Caco-2 (cell line): ENCODE data around the gene POGZ. TPM values are rescaled to one million over a fixed set of nuclear protein-coding genes. Genes with fewer than 3 reads are reported as not detected.
A peak's percentile ranks its signal among the peaks of the same experiment; 100 is the strongest.

Source experiments
- BruUV-seq: library from RNA; stranded (reverse); fragments of 400-500 nt; replicated peaks from 2 replicates; lab custom pipeline; 2021; lab: Mats Ljungman, UMichigan
- CTCF ChIA-PET: fragments of 300-600 bp; sonication (Branson Sonifier 250); formaldehyde crosslinking; loops from one replicate; lab custom pipeline; 2022; ENCODE audit warnings: antibody characterized with exemption; lab: Charles Lee
- POLR2A ChIA-PET: fragments of 300-600 bp; sonication (Branson Sonifier 250); formaldehyde crosslinking; loops from one replicate; lab custom pipeline; 2022; ENCODE audit warnings: antibody characterized with exemption; lab: Charles Lee
- DNase-seq, 2 experiments: peaks; one replicate each; pipeline versions ENCODE4 v3.0.0 to v3.0.0-alpha.2; 2020 to 2022
- H3K27me3 ChIP-seq: replicated peaks from 2 replicates; pipeline ENCODE4 v1.6.0; 2011; ENCODE audit warnings: low read length; ENCODE audit not compliant: control insufficient read depth, insufficient read depth
- H3K36me3 ChIP-seq: 2 replicates; pipeline ENCODE4 v1.5.1; 2011; ENCODE audit warnings: low read length; ENCODE audit not compliant: control insufficient read depth, insufficient read depth
- H3K4me1 ChIP-seq: fragments of 250-450 bp; sonication (Bioruptor Pico); 2 replicates; pipeline ENCODE4 v1.5.1; 2020; ENCODE audit warnings: mild to moderate bottlenecking
- H3K4me3 ChIP-seq: 2 replicates; pipeline ENCODE4 v1.5.1; 2011; ENCODE audit warnings: low read depth, mild to moderate bottlenecking, control low read depth, low read length
- H3K9me3 ChIP-seq: fragments of 250-450 bp; sonication (Bioruptor Pico); 2 replicates; pipeline ENCODE4 v1.5.1; 2020; ENCODE audit warnings: mild to moderate bottlenecking, moderate library complexity
- H3K27ac Mint-ChIP-seq: one replicate; pipeline ENCODE4 v1.8.0; 2022; ENCODE audit warnings: mixed read lengths; ENCODE audit not compliant: unreplicated experiment
- H3K27me3 Mint-ChIP-seq: one replicate; pipeline ENCODE4 v1.8.0; 2022; ENCODE audit warnings: mixed read lengths; ENCODE audit not compliant: insufficient read depth, unreplicated experiment
- H3K36me3 Mint-ChIP-seq: one replicate; pipeline ENCODE4 v1.8.0; 2022; ENCODE audit warnings: mild to moderate bottlenecking, mixed read lengths; ENCODE audit not compliant: insufficient read depth, unreplicated experiment
- H3K4me1 Mint-ChIP-seq: one replicate; pipeline ENCODE4 v1.8.0; 2022; ENCODE audit warnings: low read depth, mixed read lengths; ENCODE audit not compliant: unreplicated experiment
- H3K4me3 Mint-ChIP-seq: one replicate; pipeline ENCODE4 v1.8.0; 2022; ENCODE audit warnings: mild to moderate bottlenecking, moderate library complexity, mixed read lengths; ENCODE audit not compliant: unreplicated experiment
- H3K9me3 Mint-ChIP-seq: one replicate; pipeline ENCODE4 v1.8.0; 2022; ENCODE audit warnings: mixed read lengths; ENCODE audit not compliant: unreplicated experiment
- CTCF ChIP-seq, 2 experiments: fragments of 200-600 bp in 1 of 2; IDR thresholded peaks; 1 replicate in 1 of 2; 2 replicates in 1 of 2; pipeline versions ENCODE4 v1.5.1 to v1.8.0; 2011 to 2022; ENCODE audit warnings: antibody characterized with exemption in 1 of 2, control low read depth in 1 of 2, inconsistent platforms in 1 of 2, low read depth in 1 of 2, low read length in 1 of 2, mild to moderate bottlenecking in 1 of 2, moderate library complexity in 1 of 2; ENCODE audit not compliant: insufficient read depth in 1 of 2, severe bottlenecking in 1 of 2, unreplicated experiment in 1 of 2
- intact Hi-C: fragments of 100-400 bp; cut with micrococcal nuclease; formaldehyde crosslinking; loops from one replicate; pipeline ENCODE4 v1.10.0; 2022; ENCODE audit not compliant: unreplicated experiment
- total RNA-seq: library from RNA; stranded (reverse); gene quantifications from 2 replicates; pipeline ENCODE4 v1.2.3, GENCODE V29; 2022

The POGZ gene
- total RNA-seq, 1 experiment from 2014 or later: 80.0 TPM

GRCh38 chr1:151416231-151416630 is 43.1 kb downstream of the POGZ start:
- ChIA-PET CTCF (interaction anchor here (0.6 kb wide), 2 partner anchors 115 to 770 kb away, joined by 3 to 4 read pairs; no protein-coding TSS in a partner anchor), POLR2A (interaction anchor here (0.6 kb wide), 1 partner anchor 858 kb away, joined by 3 read pairs; no protein-coding TSS in a partner anchor)
- H3K4me3 ChIP-seq: no peak overlapping the region
- no TSS peak for BruUV-seq
- H3K36me3 ChIP-seq: no peaks in the 10 kb centered on the region; the same call in 1 of the 2 replicates
- peak; percentile 51 to 55 for DNase-seq
- no peak for TF ChIP-seq CTCF (IDR thresholded peaks at IDR 0.05; ENCODE audit: insufficient read depth in 1 of 2, low read depth in 1 of 2, low read length in 1 of 2, severe bottlenecking in 1 of 2, unreplicated experiment in 1 of 2)
- no peak overlapping the region for H3K4me3 Mint-ChIP-seq
- H3K27ac Mint-ChIP-seq: no peak overlapping the region
- H3K36me3 Mint-ChIP-seq: peaks cover 70% of the 10 kb centered on the region
- H3K4me1 Mint-ChIP-seq: no peaks in the 10 kb centered on the region
- H3K9me3 ChIP-seq: no peaks in the 10 kb centered on the region
- no peaks in the 10 kb centered on the region for H3K27me3 ChIP-seq
- H3K27me3 Mint-ChIP-seq: no peaks in the 10 kb centered on the region
- peaks cover 5% of the 10 kb centered on the region for H3K4me1 ChIP-seq
- intact Hi-C loops: no loop called here
- no peaks in the 10 kb centered on the region for H3K9me3 Mint-ChIP-seq

GRCh38 chr1:151411884-151412283 is 47.4 kb downstream of the POGZ start:
- no peak for TF ChIP-seq CTCF (IDR thresholded peaks at IDR 0.05; ENCODE audit: insufficient read depth in 1 of 2, low read depth in 1 of 2, low read length in 1 of 2, severe bottlenecking in 1 of 2, unreplicated experiment in 1 of 2)
- Mint-ChIP-seq H3K36me3 (peaks cover 64% of the 10 kb centered on the region), H3K4me1 (no peaks in the 10 kb centered on the region), H3K4me3 (no peak overlapping the region), H3K9me3 (no peaks in the 10 kb centered on the region), H3K27ac (no peak overlapping the region), H3K27me3 (no peaks in the 10 kb centered on the region)
- CTCF ChIA-PET: no interaction called here
- peaks cover 2% of the 10 kb centered on the region; the same call in 1 of the 2 replicates for H3K36me3 ChIP-seq
- intact Hi-C loops: no loop called here
- BruUV-seq: no TSS peak
- DNase-seq: no peak
- POLR2A ChIA-PET: no interaction called here
- peaks cover 5% of the 10 kb centered on the region for H3K4me1 ChIP-seq
- H3K27me3 ChIP-seq: no peaks in the 10 kb centered on the region
- H3K9me3 ChIP-seq: no peaks in the 10 kb centered on the region
- H3K4me3 ChIP-seq: no peak overlapping the region

- H3K36me3 ChIP-seq: peaks cover 5% of the 10 kb centered on the region
- no peak for DNase-seq
- H3K27ac Mint-ChIP-seq: no peak overlapping the region
- CTCF ChIA-PET: no interaction called here
- peaks cover 72% of the 10 kb centered on the region for H3K36me3 Mint-ChIP-seq
- no peak overlapping the region for H3K4me3 ChIP-seq
- no peaks in the 10 kb centered on the region for H3K9me3 ChIP-seq
- H3K27me3 Mint-ChIP-seq: no peaks in the 10 kb centered on the region
- intact Hi-C loops: loop anchor here (10.0 kb wide), 1 partner anchor 104 kb away; no protein-coding TSS in a partner anchor
- no peaks in the 10 kb centered on the region for H3K27me3 ChIP-seq
- no peaks in the 10 kb centered on the region for H3K4me1 ChIP-seq
- BruUV-seq: no TSS peak
- POLR2A ChIA-PET: no interaction called here
- no peak overlapping the region for H3K4me3 Mint-ChIP-seq
- no peaks in the 10 kb centered on the region for H3K9me3 Mint-ChIP-seq
- no peaks in the 10 kb centered on the region for H3K4me1 Mint-ChIP-seq
- no peak for TF ChIP-seq CTCF (IDR thresholded peaks at IDR 0.05; ENCODE audit: insufficient read depth in 1 of 2, low read depth in 1 of 2, low read length in 1 of 2, severe bottlenecking in 1 of 2, unreplicated experiment in 1 of 2)
These were observed 50.4 kb downstream of the POGZ start for GRCh38 chr1:151408891-151409290.
